Fibroblast of mammary gland (primary cell): ENCODE data around the gene SURF6.
"Not testable (repeated sequence)": the region's sequence is repeated elsewhere in the genome, so short reads cannot be mapped to it uniquely, and the experiment has no call there.

Experiments
- DNase-seq: peaks from one replicate; pipeline ENCODE4 v3.0.0-alpha.2; 2010; ENCODE audit warnings: low read depth
- H3K4me3 ChIP-seq: 2 replicates; pipeline ENCODE4 v1.5.1; 2011; ENCODE audit warnings: low read depth, mild to moderate bottlenecking, low read length, moderate library complexity; ENCODE audit not compliant: control insufficient read depth
- CTCF ChIP-seq: conservative IDR thresholded peaks from 2 replicates; pipeline ENCODE4 v1.5.1; 2011; ENCODE audit warnings: low read depth, low read length, inconsistent platforms; ENCODE audit not compliant: control insufficient read depth, insufficient read depth

Gene SURF6

GRCh38 chr9:133327834-133328484, 8.0 kb downstream of the SURF6 start:
- TF ChIP-seq CTCF: no peak
- no peak for DNase-seq
- H3K4me3 ChIP-seq: no peak overlapping the region

- not testable (repeated sequence) for DNase-seq, H3K4me3 ChIP-seq
These were observed 9.0 kb downstream of the SURF6 start for GRCh38 chr9:133327021-133327420.

- no peak for DNase-seq
- no peak overlapping the region for H3K4me3 ChIP-seq
- TF ChIP-seq CTCF: no peak
These were observed 11.8 kb downstream of the SURF6 start for GRCh38 chr9:133323991-133324703.

- no peak for TF ChIP-seq CTCF
- no peak for DNase-seq
These were observed 12.8 kb downstream of the SURF6 start for GRCh38 chr9:133323211-133323610.

GRCh38 chr9:133322701-133323100, 13.3 kb downstream of the SURF6 start:
- TF ChIP-seq CTCF: no peak
- no peak for DNase-seq
- no peak overlapping the region for H3K4me3 ChIP-seq

More at GRCh38 chr9:133323211-133323610, 12.8 kb downstream of the SURF6 start:
- H3K4me3 ChIP-seq: no peak overlapping the region

GRCh38 chr9:133321411-133321935, 14.5 kb downstream of the SURF6 start:
- DNase-seq: no peak
- no peak for TF ChIP-seq CTCF
- no peak overlapping the region for H3K4me3 ChIP-seq

GRCh38 chr9:133320421-133320881, 15.5 kb downstream of the SURF6 start:
- H3K4me3 ChIP-seq: no peak overlapping the region
- no peak for TF ChIP-seq CTCF
- DNase-seq: no peak

- not testable (repeated sequence) for H3K4me3 ChIP-seq, DNase-seq
These were observed 18.4 kb downstream of the SURF6 start for GRCh38 chr9:133317551-133317950.
